Measurements from ENCODE around the gene GRM1.

The GRM1 gene

DNA sequence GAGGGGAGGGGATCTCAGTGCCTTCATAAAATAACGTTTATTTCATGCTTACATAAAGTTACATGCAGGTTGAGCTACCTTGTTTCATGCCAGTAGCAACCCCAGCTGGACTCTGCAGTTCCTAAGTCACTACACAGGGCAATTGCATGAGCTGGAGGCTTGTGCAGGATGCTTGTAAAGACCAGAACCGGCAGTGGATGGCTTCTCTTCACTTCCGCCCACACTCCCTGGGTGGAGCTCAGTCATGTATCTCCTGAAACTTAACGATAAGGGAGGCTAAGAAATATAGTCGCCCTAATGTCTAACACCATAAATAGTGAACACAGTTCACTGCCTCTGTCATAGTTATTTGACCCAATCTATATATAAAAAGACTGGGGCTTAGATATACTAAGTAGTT lies 415.3 kb downstream of the GRM1 start:
- no peaks in the 10 kb centered on the region for H3K4me1 ChIP-seq
- intact Hi-C loops (cut with DNase I; ENCODE audit: low total_unique reads): no loop called here

GRCh38 chr6:146445233-146445632 lies 416.4 kb downstream of the GRM1 start:
- H3K27ac ChIP-seq: no peak overlapping the region
- TF ChIP-seq, protein P1, sequence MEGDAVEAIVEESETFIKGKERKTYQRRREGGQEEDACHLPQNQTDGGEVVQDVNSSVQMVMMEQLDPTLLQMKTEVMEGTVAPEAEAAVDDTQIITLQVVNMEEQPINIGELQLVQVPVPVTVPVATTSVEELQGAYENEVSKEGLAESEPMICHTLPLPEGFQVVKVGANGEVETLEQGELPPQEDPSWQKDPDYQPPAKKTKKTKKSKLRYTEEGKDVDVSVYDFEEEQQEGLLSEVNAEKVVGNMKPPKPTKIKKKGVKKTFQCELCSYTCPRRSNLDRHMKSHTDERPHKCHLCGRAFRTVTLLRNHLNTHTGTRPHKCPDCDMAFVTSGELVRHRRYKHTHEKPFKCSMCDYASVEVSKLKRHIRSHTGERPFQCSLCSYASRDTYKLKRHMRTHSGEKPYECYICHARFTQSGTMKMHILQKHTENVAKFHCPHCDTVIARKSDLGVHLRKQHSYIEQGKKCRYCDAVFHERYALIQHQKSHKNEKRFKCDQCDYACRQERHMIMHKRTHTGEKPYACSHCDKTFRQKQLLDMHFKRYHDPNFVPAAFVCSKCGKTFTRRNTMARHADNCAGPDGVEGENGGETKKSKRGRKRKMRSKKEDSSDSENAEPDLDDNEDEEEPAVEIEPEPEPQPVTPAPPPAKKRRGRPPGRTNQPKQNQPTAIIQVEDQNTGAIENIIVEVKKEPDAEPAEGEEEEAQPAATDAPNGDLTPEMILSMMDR (IDR thresholded peaks at IDR 0.05): no peak
- H3K4me3 ChIP-seq: no peak overlapping the region
- no peaks in the 10 kb centered on the region for H3K27me3 ChIP-seq
- H3K36me3 ChIP-seq: no peaks in the 10 kb centered on the region
- peaks cover 0 to 10% (median 0%) of the 10 kb centered on the region in 3 donors for H3K9me3 ChIP-seq
- DNase-seq: no peak
- no peaks in the 10 kb centered on the region for H3K4me1 ChIP-seq
- intact Hi-C loops (cut with DNase I; ENCODE audit: low total_unique reads): no loop called here

More for the DNA sequence above, 415.3 kb downstream of the GRM1 start:
- no peaks in the 10 kb centered on the region for H3K27me3 ChIP-seq
- H3K27ac ChIP-seq: no peak overlapping the region
- H3K36me3 ChIP-seq: no peaks in the 10 kb centered on the region
- peaks cover 0 to 7% (median 0%) of the 10 kb centered on the region in 3 donors for H3K9me3 ChIP-seq
- TF ChIP-seq, protein P1 (IDR thresholded peaks at IDR 0.05): no peak
- no peak overlapping the region for H3K4me3 ChIP-seq
- no peak for DNase-seq

GRCh38 chr6:146456886-146457285 lies 428.0 kb downstream of the GRM1 start:
- TF ChIP-seq, protein P1 (IDR thresholded peaks at IDR 0.05): no peak
- Histone ChIP-seq H3K27ac (no peak overlapping the region), H3K27me3 (no peaks in the 10 kb centered on the region), H3K36me3 (no peaks in the 10 kb centered on the region), H3K9me3 (peaks cover 6 to 9% (median 8%) of the 10 kb centered on the region in 3 donors), H3K4me3 (no peak overlapping the region), H3K4me1 (no peaks in the 10 kb centered on the region)
- intact Hi-C loops (cut with DNase I; ENCODE audit: low total_unique reads): no loop called here
- DNase-seq: no peak

DNA sequence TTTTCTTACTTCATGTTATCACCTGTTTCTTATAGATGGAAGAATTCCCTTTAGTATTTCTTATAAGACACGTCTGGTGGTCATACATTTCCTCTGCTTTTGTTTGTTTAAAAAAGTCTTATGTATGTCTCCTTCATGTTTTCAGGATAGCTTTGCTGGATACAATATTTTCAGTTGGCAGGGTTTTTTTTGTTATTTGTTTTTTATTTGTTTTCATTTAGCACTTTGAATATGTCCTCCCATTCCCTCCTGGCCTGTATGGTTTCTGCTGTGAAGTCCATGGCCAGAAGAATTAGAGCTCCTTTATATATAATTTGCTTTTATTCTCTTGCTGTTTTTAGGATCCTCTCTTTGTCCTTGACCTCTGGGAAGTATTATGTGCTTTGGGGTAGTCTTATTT lies 432.1 kb downstream of the GRM1 start:
- DNase-seq: no peak
- H3K27ac ChIP-seq: no peak overlapping the region
- intact Hi-C loops (cut with DNase I; ENCODE audit: low total_unique reads): no loop called here
- H3K4me1 ChIP-seq: no peaks in the 10 kb centered on the region
- H3K9me3 ChIP-seq: peaks cover 6 to 9% (median 8%) of the 10 kb centered on the region in 3 donors
- TF ChIP-seq, protein P1 (IDR thresholded peaks at IDR 0.05): no peak
- no peaks in the 10 kb centered on the region for H3K27me3 ChIP-seq
- no peak overlapping the region for H3K4me3 ChIP-seq
- H3K36me3 ChIP-seq: no peaks in the 10 kb centered on the region

DNA sequence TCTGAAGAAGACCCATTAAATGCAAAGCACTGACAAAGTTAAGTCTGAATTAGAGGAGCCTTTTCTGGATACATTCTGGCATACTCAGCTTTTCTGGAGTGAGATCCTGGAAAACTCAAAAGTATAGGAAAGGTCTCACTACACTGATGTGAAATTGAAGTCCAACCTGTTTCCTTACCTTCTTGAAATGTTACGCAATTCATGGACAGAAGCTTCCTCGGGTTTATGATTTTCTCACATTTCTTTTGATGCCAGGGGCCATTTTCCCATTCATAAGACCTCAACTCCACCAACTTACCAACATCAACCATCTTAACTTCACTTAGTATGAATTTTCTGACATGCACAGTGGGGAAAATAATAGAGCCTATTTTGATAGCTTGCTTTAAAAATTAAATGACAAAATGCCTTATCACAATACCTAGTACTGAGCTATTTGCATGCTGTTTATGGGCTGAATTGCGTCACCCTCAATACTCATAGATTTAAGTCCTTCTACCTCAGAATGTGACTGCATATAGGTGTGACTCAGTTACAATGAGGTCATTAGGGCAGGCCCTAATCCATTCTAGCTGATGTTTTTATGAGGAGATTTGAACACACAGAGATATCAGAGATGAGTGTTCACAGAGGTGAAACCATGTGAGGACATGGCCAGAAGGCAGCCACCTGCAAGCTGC lies 441.4 kb downstream of the GRM1 start:
- H3K27ac ChIP-seq: no peak overlapping the region
- H3K4me3 ChIP-seq: no peak overlapping the region
- intact Hi-C loops (cut with DNase I; ENCODE audit: low total_unique reads): no loop called here
- H3K36me3 ChIP-seq: no peaks in the 10 kb centered on the region
- H3K27me3 ChIP-seq: no peaks in the 10 kb centered on the region
- H3K4me1 ChIP-seq: no peaks in the 10 kb centered on the region
- no peak for DNase-seq
- H3K9me3 ChIP-seq: no peaks in the 10 kb centered on the region
- TF ChIP-seq, protein P1 (IDR thresholded peaks at IDR 0.05): no peak

Data from tibial artery (tissue), 4 donors.